ENCODE results near the gene HES6.
"Not testable (repeated sequence)": the region's sequence is repeated elsewhere in the genome, so short reads cannot be mapped to it uniquely, and the experiment has no call there.

HES6 gene, protein sequence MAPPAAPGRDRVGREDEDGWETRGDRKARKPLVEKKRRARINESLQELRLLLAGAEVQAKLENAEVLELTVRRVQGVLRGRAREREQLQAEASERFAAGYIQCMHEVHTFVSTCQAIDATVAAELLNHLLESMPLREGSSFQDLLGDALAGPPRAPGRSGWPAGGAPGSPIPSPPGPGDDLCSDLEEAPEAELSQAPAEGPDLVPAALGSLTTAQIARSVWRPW

DNA sequence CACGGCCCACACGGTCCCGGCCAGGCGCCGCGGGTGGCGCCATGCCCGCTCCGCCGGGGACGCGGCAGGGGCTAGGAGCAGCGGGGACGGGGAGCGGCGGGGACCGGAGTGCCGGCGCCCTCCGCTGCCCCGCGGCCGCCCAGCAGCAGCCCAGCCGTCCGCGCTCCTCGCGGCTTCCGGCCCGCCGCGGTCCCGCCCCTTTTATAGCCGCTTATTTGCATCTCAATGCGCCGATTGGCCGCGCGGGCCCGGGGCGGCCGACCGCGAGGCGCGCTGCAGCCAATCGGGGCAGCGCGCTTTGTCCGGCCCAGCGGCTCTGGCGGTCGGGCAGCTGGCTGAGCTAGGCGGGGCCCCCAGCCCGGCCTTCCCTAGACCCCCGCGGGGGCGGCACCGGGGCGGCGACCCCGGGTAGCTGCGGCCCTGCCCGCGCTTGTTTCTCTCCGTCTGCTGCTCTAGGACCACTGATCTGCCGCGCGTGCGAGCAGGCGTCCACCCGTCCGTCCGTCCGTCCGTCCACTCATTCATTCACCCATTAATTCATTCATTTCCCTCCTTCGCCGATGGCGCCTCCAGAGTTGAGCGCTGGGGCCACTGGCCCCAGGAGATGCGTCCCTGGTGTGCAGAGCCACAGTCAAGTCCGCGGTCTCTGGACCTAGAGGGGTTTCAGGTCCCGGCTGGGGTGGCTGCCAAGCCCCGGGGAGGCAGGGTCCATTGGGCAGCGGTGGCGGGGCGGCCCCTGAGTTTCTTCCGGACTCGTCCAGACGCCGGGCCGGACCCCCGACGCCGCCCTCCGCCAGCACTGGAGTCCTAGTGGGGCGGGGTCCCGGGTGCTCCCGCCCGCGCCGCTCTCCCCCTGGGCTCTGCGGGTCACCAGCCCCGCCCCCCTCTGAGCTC is at the start of gene HES6:
HES6 (minus strand) TSS at position 176 of the 894 bp plus-strand sequence; CDS start at position 43, 133 bp downstream.
- peak; percentile 95 for DNase-seq

DNA sequence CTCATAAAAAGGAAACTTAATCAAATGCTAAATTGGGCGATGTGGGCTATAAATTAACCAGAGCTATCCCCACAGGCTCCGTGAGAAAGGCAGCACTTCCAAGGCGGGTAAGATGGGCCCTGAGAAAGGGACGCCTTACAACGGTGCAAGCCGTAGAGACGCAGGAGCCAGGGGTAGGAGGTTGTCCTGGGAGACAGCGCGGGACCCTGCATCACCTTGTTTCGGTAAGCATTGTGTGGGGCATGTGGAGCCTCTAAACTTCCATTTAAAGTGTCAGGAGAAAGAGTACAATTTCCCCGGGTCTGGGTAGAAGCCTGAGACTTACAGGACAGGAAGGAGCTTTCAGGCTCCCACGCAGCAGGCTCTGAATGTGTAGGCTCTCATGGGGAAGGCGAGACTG is 49.7 kb upstream of the HES6 start:
- DNase-seq: no peak

DNA sequence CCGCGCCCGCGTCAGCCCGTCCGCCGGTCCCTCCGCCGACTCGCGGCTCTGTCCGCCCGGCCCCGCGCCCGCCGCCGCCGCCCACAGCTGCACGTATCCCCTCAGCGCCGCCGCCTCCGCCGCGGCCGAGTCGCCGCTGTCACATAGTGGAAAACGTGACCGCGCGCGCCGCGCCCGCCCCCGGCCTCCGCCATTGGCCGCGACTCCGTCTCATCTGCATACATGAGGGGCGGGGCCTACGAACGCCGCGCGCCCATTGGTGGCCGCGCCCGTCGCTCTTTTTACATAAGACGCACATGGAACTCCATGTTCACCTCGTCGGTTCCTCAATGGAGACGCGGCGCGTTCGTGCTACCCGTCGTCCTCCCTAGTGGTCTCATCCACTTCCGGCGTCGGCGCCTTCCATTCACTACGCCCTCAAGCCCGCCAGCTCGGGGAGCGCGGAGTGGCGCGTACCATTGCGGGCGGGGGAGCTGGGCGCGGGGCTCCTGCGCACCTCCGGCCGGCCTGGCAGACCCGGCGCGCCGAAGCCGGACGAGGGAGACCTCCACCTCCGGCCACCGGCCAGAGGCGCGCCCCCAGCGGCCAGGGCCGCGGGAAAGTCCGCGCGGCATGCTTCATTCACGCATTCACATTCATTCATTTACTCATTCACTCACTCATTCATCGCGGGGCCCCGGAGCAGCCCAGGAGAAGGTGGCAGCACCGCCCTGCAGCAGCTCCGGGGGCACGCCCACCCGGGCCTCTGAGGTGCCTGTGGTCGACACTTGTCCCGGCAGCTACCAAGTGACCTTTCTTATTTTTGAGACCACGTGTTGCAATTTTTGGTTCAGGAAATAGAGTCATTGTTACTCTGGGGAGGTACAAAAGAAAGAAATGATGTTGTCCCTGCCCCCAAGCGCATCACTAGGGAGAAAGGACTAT is 49.1 kb upstream of the HES6 start:
- peak; percentile 99 for DNase-seq

DNA sequence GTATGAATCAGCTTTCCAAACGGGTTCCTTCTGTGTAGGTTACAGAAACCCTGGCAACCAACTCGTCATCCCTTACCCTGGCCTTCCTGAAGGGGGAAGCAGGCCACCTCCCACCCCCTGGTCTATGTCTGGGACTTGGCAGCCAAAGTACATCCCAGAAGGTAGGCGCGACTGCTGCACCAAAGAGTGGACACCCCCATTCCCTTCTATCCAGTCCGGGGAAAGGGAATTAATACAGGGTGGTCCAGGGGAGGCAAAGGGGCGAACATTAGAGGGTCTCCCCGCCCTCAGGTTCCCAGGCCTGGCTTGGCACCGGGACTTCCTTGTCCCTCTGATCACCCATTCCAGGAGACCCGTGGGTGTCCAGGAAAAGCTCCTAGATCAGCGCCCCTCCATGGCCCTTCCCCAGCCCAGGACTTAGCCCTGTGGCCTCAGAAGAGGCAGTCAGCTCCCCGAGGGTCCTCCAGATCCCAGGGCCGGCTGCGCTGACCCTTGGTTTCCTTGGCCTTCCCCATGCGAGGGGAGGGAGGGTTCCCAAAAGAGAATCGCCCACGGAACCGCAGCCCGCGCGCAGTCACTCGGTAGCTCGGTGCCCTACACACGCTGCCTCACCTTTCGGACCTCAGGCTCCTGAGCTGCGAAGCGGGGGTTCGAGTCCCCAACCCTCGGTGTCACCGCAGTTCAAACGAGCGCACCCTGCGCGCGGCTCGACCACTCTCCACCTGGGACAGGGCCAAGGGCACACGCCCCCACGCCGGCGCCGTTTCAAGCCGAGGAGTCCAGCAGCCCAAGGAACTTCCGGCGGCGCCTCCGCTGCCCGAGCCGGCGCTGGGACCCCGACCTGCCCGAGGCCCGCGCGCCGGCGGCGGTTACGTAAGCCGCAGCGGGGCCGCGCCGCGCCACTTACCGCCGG is 48.2 kb upstream of the HES6 start, which contains the start of gene PER2:
PER2 (minus strand) TSS at position 874 of the 913 bp plus-strand sequence. CDS start 10,674 bp downstream, outside the sequence.
- peak; percentile 79 for DNase-seq

DNA sequence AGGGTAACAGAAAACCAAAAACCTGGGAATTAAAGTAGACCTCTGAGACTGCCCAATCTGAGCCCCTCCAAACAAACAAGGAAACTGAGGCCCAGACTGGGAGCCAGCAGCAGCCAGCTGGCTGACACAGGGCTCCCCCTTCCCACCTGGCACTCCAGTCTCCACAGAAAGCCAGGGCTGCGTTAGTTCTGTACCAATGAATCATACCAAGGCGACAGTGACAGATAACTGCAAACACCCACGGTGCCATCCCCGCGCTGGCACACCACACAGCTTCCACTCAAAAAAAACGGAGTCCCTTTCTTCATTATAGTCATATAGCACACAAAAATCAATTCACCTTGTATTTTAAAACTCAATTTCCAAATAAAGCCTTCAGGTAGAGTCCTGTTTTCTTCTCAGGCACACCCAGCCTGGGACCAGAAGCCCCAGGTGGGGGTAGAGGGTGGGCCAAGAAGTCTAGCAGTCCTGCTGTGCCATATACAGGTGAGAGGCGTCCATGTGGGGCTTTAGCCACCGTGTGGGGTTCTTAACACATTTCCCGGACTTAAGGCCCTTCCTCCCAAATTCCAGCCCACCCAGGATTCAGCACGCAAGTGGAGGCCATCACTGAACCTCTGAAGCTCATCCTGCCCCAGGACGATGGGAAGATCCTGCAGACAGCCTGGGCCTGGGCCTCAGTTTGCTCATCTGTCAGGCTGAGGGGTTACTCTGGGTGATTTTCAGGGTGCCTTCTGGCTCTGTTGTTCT is 47.3 kb upstream of the HES6 start:
- no peak for DNase-seq

DNA sequence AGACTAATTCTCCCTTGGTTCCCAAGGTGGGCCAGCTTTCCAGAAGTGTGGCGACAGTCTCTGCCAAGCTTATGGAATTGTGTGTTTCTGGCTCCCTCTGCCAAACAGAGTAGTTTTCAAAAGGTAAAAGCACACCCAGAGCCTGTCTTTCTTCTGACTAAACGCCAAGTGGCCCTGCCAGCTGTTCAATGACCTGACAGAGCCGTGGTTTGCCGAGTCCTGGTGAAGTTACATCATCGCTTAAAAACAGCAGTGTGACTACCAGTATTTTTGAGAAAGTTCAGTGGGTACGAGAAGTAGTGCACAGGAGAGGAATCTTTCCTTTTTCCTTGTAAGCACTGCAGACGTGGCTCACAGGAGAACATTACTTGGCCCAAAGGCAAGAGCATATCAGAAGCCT is 46.7 kb upstream of the HES6 start:
- DNase-seq: no peak

DNA sequence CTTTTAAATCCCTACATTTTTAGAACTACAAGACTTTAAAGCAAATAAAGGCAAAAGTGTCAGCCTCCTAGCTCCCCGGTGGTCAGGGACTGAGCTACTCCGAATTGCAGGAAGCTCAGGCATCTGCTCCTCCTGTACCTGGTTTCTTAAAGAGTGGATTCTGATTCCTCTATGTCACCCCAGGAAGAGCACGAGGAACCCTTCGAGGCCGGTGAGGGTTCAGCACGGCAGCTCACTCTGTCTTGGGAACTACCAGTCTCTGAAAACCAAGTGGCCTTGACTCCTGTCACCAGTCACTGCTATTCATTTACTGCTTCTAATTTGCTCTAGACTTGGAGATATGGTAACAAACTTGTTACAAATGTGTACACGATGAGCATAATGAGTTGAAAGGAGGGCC is 46.3 kb upstream of the HES6 start:
- DNase-seq: no peak

DNA sequence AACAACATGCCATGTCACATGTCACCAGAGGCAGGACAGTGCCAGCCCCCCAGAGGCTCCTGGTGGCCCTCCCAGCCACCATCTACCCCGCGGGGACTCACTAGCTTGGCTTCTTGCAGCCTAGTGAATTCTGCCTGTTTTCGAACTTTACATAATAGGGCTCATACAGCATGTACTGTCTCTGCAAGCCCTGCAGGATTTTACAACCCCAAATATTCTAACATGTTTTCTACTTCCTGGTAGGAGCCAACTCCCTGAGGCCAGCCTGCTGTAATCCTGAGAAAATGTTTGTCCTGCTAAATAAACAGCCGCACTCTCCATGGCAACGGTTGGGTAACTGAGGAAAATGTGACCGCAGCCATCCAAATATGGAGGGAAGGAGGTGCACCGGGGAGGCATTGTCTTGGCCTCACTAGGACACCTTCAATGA is 45.8 kb upstream of the HES6 start:
- DNase-seq: peak; percentile 67

DNA sequence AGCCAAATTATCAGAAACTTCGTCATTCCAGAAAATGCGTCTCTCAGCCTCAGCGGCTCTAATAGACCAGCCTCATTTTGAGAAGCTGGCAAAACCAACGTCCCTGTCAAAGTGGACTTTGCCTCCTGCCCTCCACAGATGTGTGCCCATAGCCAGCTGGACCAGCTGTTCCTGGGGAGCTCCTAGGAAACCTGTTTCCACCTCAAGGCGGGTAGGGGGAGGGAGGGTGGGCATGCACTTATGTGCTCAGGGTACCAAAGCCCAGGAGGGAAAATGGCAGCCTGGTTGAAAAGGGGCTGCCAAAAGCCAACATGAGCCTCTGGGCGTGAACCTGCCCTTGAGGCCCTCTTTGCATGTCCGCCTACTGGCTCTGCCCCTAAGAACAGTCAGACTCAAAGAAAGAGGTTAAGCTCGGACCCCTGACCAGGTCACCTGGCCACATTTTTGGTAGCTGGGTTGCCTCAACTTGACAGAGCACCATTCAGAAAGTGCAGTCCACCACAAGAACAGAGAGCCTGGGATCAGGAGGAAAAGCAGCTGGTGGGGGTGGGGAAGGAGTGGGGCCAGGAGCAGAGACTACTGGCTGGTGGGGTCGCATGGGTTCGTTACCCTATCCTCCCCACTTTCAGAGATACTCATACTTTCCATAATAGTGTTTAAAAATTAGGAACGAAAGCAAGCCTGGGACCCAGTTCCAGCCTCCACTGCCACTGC is 45.1 kb upstream of the HES6 start:
- DNase-seq: no peak

DNA sequence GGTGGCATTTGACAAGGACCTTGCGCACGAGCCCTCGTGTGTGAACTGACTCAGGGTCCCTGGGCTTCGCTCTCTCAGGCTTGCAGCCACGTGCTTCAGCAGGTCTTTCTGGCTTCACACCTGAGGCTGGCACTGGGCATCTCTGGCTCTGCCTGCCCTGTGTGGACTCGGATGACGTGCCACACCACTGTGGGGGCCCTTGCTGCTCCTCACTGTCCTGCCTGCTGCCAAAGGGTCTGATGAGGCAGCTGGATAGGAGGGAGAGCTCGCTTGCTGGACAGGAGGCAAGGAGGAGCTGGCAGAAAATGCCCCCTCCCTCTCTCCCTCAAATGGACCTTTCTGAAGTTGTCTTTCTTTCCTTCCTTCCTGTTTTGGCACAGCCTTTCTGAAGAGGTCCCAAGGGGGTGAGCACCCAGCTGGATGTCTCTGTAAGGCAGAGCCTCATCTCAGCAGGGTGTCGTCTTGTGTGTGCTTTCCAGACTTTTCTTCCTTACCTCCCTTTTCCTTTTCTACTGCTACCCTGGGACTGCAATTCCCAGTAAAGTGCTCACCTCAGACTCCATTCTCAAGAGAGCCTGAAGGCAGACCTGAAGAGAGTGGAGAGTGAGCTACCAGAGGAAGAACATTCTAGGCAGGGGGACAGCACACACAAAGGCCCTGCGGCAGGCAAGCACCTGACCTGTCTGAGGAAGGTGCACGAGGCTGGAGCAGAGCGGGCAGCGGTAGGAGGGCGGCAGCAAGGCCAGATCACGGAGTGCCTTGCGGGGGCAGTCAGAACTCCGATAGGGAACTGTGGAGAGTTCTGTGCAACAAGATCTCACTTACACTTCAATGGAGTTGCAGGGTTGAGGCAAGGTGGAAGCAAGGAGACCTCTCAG is 43.3 kb upstream of the HES6 start:
- DNase-seq: no peak

DNA sequence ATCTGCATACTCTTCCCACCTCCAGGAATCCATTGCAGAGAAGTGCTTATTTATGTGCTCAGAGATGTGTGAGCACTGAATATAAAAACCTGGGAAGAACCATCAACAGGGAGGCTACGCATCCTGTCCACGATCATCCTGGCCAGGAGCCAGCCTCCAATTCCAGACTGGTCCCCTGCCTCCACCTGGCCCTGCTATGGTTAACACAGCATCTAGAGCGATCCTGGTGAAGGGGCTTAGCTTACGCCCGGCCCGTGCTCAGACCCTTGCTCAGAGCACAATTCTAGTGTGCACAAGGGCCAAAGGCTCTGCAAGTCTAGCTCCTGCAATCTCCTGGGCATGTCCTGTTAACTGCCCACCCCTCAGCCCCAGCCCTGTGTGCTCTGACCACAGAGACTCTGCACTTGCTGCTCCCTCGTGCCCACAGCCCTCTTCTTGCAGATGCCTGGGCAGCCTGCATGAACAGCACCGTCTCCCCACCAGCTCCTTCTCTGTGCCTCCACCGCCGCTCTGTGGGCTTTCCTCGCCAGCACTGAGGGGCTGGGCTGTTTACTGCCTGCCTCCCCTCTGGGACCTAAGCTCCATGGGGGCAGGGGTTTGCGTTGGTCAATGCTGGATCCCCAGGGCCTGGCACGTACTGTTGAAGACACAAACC is 42.1 kb upstream of the HES6 start:
- no peak for DNase-seq

DNA sequence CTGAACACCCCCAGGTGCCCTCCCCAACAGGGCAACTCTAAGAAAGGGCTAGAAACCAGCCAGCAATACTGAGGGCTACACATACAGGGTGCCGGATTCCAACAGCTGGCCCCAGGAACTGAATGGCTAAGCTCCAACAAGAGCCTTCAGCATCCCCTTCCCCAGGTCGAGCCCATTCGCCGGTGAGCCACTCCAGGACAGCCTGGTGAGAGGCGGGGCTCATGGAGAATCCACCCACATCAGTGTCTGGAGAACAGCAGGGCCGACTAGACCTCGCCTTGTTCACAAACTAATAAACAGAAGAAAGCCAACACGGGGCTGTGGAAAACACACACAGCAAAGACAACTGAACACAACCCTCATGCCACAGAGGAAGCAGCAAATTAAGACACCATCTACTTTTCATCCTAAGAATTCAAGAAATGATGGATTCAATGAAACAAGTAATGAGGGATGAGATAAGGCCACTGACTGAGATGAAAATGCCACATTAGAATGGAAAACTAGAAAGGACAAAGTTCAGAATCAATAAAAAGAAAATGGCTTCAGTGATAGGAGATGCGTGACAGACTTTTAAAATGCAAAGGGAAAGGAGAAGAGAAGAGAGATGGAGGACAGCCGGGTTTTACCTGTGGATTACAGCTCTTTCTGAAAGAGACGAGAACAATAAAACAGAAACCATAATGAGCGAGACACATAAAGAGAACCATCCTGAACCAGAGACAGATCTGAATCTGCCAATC is 40.4 kb upstream of the HES6 start:
- DNase-seq: no peak

DNA sequence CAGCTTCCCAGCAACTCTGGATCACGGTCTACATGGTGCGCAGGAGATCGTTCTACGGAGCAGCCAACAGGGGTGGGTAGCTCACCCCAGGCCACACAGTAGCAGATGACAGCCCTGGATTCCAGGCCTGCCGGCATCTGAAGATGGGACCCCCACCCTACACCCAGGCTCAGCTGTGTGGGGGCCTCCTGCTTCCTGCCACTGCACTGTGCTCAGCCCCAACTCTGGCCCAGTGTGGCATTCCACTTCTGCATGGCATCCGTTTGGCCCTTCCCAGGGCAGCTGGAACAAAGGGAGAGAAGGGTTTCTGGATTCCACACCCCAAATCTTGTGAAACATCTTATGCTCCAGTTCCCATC is 39.5 kb upstream of the HES6 start:
- no peak for DNase-seq

DNA sequence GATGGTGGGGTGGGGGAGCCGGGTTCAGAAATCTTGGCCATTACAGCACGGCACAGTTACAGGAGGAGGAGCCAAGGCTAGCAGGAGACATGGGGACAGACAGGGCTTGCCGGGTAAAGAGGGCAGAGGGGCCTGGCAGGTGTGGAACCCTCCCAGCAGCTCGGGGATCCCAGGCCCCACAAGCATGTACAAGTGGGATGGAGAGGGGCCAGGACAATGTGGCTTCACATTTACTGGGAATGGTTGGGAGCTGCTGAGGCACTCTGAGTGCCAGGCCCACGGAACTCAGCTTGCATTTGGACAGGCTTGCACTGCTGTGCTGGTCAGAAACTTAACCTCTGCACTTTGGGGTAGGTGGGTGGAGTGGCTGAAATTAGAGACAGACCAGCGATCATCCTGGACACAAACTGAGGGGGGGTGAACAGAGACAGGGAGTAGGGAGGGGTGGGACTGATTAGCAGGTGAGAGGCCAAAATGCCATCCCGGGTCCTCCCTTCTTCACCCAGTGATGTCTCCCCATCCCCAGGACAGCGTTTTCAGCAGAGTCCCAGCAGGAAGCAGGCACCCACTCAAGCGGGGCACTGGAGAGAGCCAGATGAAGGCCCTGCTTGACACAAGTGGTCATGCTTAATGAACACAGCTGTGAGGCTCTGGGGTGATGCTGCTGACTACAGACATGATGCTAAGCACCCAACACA is 38.9 kb upstream of the HES6 start:
- DNase-seq: no peak

DNA sequence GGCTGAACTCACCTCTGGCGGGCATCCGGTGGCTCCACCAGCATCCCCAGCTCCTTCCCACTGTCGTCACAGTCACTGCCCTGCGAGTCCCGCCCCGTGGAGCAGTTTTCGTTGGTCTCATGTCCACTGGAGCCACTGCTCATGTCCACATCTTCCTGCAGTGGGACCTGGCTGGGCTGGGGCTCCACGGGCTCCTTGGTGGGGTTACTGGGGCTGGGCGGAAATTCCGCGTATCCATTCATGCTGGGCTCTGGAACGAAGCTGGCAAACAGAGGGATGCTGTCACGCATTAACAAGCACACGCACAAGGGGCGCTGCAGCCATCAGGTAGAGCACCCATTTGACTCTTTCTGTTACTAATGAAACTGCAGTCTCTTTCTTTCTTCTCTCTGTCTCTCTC is 37.9 kb upstream of the HES6 start:
- DNase-seq: peak; percentile 59

DNA sequence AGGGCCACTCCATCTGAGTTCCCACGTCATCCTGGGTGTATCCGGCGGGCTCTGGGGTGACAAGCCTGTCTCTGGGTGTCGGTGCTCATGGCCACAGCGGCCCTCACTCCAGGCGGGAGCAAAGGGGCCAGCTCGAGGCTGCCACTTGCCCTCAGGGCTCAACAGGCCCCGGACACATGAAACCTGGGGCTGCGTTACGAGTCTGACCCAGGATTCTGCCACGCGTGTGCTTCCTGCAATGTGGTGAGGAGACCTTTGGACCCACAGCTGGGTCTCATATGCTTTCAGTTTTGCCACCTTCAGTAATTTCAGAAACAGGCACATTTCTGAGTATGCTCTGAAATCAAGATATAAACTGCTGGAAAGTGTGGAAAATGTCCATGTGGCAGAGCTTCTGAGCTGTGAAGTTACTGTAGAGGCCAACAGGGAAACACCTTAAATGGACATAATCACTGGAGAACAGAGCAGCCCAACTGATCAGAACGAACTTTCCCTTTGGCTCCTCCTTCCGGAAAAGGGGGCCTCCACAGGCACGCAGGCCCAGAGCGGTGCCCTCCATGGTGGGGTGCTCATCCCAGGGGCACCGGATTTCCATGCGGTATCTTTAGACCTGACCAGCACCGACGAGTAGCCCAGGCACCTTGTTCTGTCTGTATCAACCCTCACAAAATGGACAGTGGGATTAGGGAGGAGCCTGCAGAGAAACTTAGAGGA is 34.5 kb upstream of the HES6 start:
- DNase-seq: no peak

DNA sequence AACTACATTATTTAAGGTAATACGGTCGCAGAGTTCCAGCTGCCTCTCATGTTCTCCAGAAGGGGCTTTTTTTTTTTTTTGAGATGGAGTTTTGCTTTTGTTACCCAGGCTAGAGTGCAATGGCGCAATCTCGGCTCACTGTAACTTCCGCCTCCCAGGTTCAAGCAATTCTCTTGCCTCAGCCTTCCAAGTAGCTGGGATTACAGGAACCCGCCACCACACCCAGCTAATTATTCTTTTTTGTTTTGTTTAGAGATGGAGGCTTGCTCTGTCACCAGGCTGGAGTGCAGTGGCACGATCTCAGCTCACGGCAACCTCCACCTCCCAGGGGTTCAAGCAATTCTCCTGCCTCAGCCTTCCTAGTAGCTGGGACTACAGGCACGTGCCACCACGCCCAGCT is 33.6 kb upstream of the HES6 start:
- DNase-seq: not testable (repeated sequence)
